ENCODE measurements around the gene BTLA. TPM values are rescaled to one million over a fixed set of nuclear protein-coding genes. Genes with fewer than 3 reads are reported as not detected.

Gene BTLA
- total RNA-seq, 4 donors from 2014 or later: 2.9 TPM; not detected in 3

Other genes starting within 250 kb of the BTLA start
- gene SLC9C1, start 205.3 kb downstream of the BTLA start, total RNA-seq: not detected
- gene CD200, start 166.3 kb downstream of the BTLA start, total RNA-seq: 1 to 10 TPM; 2.7 to 5.3 (median 3.6) TPM
- 10 to 100 TPM; 56.3 to 81.6 (median 62.2) TPM for gene ATG3, start 62.5 kb upstream of the BTLA start, total RNA-seq
- gene SLC35A5, start 62.6 kb upstream of the BTLA start, total RNA-seq: 10 to 100 TPM; 18.7 to 25.8 (median 24.1) TPM
- gene CCDC80, start 141.7 kb upstream of the BTLA start, total RNA-seq: 10 to 100 TPM in 3 of 4 donors, 1 to 10 TPM in 1; 8.0 to 32.2 (median 17.1) TPM

Data from suprapubic skin (tissue), 4 donors.